KOPT-K1 (cell line): ENCODE data around the gene SPTY2D1.
"Not testable (repeated sequence)": the region's sequence is repeated elsewhere in the genome, so short reads cannot be mapped to it uniquely, and the experiment has no call there.

Source experiments
- H3K27ac ChIP-seq: fragments of 200-600 bp; sonication (generic); 2 replicates; pipeline ENCODE4 v1.5.1; 2016; ENCODE audit warnings: antibody characterized with exemption, mild to moderate bottlenecking, low read depth, low read length; ENCODE audit not compliant: poor library complexity, severe bottlenecking
- H3K36me3 ChIP-seq: fragments of 200-600 bp; sonication (generic); 2 replicates; pipeline ENCODE4 v1.5.1; 2017; ENCODE audit warnings: antibody characterized with exemption, mild to moderate bottlenecking, low read length, moderate library complexity; ENCODE audit not compliant: insufficient read depth
- H3K9me3 ChIP-seq: fragments of 200-600 bp; sonication (generic); 2 replicates; pipeline ENCODE4 v1.5.1; 2017; ENCODE audit warnings: antibody characterized with exemption, low read length, mild to moderate bottlenecking; ENCODE audit not compliant: insufficient read depth, poor library complexity, severe bottlenecking

The SPTY2D1 gene

DNA sequence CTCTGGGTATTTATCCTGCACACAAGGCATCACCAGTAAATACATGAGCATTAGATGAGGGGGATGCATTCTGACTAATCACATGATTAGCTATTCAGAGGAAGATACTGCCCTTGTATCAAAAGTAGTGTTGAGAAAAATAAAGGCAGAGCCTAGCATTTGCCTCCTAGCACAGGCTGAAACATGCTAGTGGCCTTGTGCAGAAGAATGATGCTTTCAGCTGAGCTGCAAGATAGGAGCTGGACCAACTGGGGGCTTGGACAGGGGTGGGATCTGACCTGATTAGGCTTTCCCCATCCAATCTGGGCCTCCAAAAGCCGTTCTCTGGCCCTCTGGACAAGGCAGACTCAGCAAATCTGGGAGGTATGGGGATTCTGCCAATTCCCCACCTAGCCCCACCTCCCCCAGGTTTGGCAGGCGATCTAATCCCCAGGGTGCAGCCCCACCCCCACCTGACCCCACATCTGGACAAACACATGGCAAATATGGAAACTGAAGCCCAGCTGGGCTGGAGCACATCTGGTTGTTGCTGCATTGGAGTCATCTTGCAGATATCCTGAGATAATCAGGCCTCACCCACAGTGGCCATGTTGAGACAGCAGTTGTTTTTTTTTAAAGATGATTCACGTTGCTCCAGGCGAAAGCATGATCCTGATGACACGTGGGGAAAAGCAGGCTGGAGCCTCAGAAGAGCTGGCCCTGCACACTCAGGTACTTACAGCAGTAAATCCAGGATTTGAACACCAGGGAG, 39.0 kb downstream of the SPTY2D1 start:
- Histone ChIP-seq H3K9me3 (no peaks in the 10 kb centered on the region), H3K27ac (no peak overlapping the region), H3K36me3 (no peaks in the 10 kb centered on the region)

DNA sequence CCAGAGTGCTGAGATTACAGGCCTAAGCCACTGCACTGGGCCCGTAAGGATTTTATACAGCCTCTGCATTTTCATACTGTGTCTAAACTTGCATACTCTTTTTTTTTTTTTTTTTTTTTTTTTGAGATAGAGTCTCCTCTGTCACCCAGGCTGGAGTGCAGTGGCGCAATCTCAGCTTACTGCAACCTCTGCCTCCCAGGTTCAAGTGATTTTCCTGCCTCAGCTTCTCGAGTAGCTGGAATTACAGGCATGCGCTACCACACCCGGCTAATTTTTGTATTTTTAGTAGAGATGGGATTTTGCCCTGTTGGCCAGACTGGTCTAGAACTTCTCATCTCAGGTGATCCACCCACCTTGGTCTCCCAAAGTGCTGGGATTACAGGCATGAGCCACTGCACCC, 40.1 kb downstream of the SPTY2D1 start:
- not testable (repeated sequence) for H3K9me3 ChIP-seq, H3K27ac ChIP-seq, H3K36me3 ChIP-seq

DNA sequence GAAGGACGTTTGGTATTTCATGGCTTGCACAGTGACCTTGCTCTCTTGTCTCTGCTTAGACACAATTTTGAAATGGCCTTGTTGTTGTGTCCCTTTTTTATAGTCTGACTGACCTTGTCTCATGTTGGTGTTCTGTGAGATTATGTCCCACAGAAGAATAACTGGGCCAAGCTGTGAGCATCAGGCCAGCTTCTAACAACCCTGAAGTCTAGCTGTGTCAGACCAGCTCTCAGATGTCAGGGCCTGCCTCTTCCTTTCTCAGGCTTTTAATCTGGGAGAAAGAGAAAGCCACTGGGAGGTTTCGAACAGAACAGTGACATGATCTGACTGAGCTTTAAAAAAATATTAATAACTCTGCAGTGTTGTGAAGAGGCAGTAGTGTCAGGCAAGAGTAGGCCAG, 43.6 kb downstream of the SPTY2D1 start:
- H3K36me3 ChIP-seq, result no peaks in the 10 kb centered on the region
- H3K27ac ChIP-seq, result no peak overlapping the region
- H3K9me3 ChIP-seq, result no peaks in the 10 kb centered on the region

DNA sequence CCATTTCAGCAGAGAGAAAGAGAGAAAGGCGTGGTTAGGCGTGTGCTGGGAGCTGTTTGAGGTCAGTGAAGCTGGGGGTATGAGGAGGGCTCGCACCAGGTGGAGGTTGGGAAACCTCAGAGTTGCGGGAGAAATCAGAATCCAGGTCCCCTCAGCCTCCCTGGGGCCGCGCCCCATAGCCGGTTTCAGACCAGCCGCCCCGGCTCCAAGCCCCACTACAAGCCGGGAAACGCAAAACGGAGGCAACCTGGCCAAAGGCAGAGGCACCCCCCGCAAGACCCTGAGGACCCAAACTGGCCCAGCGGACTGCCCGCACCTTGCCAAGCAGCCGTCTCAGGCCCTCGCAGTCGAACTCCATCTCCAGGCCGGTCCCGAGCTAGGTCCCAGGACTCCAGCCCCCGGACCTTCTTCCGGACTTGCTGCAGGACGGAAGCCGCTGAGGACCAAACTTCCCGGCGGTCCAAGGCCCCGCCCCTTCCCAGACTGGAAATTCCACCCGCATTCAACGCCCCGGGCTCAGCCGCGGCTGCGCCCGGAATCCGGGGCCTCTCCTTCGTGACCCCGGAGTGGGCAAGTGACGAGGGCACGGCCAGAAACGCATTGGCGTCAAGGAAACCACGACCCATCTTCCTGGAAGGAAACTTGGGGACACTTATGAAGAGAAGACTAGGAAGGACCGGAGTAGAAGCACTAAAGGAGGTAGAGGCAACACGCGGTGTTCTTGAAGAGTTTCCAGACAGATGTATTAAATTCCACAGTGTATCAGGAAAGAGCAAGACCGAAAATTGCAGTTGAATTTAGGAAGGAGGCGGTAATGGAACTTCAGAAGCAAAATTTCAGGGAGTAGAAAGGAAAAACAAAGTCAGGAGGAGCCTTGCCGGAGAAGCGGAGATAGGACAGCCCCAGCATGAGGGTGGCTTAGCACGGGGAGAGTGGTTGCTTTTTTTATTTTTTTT, 45.6 kb downstream of the SPTY2D1 start, which contains the start of gene UEVLD:
TSS of gene UEVLD (minus strand) at position 438 of the 956 bp plus-strand sequence. CDS start at position 358, 80 bp downstream.
- Histone ChIP-seq H3K36me3 (no peaks in the 10 kb centered on the region), H3K9me3 (no peaks in the 10 kb centered on the region), H3K27ac (no peak within 1 kb of the TSS)

DNA sequence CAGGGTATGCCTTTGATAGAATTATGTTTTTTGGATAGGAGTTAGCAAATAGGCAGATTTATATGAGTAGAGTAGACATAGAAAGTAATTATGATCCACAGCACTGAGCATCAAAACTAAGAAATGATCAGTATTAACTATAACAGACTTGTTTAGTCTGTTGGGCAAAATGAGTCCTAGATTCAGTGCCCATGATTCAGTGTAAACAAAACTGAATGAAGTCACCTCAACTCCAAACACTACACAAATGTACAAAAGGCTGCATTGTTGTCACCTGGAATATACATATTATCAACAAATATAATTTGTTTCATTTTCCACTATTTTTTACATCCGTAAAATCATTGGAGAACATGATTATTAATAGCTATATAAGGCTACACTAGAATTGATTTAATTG, 52.3 kb downstream of the SPTY2D1 start:
- Histone ChIP-seq H3K9me3 (no peaks in the 10 kb centered on the region), H3K27ac (no peak overlapping the region), H3K36me3 (no peaks in the 10 kb centered on the region)

DNA sequence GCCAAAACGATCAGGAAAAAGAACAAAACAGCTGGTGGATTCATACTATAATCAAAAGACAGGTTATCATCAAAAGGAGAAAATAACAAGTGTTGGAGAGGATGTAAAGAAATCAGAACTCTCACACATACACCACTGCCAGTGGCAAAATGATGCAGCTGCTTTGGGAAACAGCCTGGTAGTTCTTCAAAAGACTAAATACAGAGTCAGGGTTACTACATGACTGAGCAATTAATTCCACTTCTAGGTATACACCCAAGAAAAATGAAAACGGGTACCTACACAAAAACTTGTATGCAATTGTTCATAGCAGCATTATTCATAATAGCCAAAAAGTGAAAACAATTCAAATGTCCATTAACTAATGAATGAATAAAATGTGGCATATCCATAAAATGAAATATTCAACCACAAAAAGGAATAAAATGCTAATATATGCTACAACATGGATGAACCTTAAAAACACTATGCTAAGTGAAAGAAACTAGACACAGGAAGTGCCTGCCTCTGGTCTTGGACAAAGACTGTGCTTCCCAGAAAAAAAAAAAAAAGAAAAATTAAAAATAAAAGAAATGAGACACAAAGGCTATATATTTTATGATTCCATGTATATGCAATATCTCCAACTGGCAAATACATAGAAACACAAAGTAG, 53.9 kb downstream of the SPTY2D1 start:
- Histone ChIP-seq H3K36me3 (no peaks in the 10 kb centered on the region), H3K9me3 (no peaks in the 10 kb centered on the region), H3K27ac (no peak overlapping the region)

DNA sequence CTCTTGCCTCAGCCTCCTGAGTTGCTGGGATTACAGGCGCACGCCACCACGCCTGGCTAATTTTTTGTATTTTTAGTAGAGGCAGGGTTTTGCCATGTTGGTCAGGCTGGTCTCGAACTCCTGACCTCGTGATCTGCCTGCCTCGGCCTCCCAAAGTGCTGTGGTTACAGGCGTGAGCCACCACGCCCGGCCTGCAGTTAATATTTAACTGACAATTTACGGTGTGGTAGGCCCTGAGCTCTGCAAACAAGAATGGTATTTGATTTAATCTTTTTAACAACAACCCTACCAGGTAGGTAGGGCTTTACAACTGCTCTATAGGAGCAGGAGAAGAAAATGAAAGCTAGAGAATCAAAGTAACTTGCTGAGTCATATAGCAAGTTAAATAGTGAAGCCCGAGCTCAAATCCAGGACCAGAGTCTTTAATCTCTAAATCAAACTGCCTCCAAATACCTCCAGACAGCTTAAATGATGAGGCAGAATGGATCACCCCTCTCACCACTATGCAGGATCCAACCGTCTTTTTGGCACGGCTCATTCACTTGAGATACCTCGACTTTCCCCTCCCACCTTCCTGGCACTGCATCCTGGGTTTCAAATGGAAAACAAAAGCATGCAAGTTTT, 55.1 kb downstream of the SPTY2D1 start:
- Histone ChIP-seq H3K9me3 (no peaks in the 10 kb centered on the region), H3K27ac (no peak overlapping the region), H3K36me3 (no peaks in the 10 kb centered on the region)

DNA sequence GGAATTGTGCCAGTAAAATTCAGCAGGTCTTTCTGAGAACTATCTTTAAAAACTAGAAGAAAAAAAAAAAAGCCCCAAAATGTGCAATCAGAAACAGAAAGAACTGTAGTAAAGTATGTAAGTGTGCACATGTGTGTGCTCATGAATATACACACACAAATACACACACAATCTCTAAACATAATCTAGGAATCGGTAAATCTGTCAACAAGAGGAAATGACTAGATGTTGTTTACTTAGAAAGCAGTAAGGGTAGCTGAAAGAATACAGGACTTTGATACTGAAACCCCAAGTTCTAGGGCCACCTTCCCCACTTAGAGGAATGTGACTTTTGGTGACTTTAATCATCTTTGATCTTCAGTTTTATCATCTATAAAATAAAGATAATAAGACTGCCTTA, 58.8 kb downstream of the SPTY2D1 start:
- no peaks in the 10 kb centered on the region for H3K36me3 ChIP-seq
- H3K9me3 ChIP-seq, result no peaks in the 10 kb centered on the region
- H3K27ac ChIP-seq, result no peak overlapping the region

DNA sequence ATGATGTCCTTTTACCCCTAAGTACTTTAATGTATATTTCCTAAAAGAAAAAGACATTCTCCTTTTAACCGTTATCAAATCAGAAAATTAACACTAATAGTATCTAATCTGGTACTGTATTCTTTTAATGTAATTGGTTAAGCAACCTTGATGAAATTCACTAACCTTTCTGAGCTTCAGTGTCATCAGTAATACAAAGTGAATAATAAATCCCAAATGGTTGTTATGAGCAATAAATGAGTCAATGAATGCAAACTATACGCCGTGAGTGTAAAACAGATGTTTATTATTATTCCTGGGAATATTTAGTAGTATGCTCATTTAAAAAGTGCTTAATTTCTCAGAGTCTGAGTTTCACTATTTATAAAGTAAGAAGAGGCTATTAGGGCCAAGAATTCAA, 67.1 kb downstream of the SPTY2D1 start:
- no peaks in the 10 kb centered on the region for H3K36me3 ChIP-seq
- H3K9me3 ChIP-seq, result no peaks in the 10 kb centered on the region
- H3K27ac ChIP-seq, result no peak overlapping the region

DNA sequence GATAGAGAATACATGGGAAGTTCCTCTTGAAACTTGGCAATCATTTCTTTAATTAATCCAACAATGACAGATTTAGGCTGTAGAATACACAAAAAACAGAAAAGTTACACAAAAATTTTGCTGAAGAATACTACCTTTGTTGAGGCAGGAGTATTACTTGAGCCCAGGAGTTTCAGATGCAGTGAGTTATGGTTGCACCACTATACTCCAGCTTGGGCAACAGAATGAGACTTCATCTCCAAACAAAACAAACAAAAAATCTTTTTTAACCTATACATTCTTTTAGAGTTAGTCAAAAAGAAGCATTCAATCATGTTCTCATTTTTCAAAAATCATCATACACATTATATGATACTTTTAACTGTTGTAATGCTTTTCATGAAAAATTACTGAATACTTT, 67.7 kb downstream of the SPTY2D1 start:
- H3K36me3 ChIP-seq, result no peaks in the 10 kb centered on the region
- H3K27ac ChIP-seq, result no peak overlapping the region
- H3K9me3 ChIP-seq, result no peaks in the 10 kb centered on the region

DNA sequence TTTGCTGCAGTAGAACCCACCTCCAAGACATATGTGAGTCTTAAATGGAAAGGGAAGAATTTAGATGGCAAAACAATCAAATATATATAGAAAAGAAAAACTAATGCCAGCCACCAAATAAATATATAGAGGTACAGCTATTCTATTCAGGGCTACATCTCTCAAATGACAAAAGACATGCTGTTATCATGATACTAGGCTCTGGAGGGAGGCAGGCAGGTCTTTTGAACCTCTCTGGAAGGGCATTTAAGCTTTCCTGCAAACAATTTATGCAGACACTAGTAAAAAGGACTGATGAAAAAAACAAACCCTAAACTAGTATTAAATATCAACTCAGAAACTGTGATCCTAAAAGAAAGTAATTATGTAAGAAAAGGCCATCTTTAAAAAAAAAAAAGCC, 70.0 kb downstream of the SPTY2D1 start:
- Histone ChIP-seq H3K9me3 (no peaks in the 10 kb centered on the region), H3K36me3 (no peaks in the 10 kb centered on the region), H3K27ac (no peak overlapping the region)

DNA sequence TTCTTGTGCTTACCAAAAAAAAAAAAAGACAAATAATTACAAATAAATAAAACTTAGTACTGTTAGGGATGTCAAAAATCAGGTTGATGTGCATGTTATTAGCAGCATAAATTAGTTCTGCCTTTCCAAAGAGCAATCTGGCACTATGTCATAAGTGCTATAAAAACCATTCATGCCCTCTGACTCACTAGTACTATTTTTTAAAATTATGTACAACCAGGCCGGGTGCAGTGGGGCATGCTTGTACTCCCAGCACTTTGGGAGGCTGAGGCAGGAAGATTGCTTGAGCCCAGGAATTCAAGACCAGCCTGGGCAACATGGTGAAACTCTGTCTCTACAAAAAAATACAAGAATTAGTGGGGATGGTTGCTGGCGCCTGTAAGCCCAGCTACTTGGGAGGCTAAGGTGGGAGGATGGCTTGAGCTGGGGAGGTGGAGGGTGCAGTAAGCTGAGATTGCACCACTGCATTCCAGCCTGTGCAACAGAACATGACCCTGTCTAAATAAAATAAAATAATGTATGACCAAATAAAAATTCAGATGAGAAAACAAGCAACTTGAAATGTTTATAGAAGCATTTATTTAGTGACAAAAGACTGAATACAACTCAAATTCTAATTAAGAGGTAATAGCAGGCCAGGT, 70.9 kb downstream of the SPTY2D1 start:
- Histone ChIP-seq H3K27ac (no peak overlapping the region), H3K36me3 (no peaks in the 10 kb centered on the region), H3K9me3 (no peaks in the 10 kb centered on the region)
